Inflammatory macrophage treated with lipopolysaccharide for 4 hours (primary cell): ENCODE measurements around the gene NF2.
"Not testable (repeated sequence)": the region's sequence is repeated elsewhere in the genome, so short reads cannot be mapped to it uniquely, and the experiment has no call there.

Source experiments
- DNase-seq: peaks from one replicate; pipeline ENCODE4 v3.0.0-alpha.2; 2020

The NF2 gene

DNA sequence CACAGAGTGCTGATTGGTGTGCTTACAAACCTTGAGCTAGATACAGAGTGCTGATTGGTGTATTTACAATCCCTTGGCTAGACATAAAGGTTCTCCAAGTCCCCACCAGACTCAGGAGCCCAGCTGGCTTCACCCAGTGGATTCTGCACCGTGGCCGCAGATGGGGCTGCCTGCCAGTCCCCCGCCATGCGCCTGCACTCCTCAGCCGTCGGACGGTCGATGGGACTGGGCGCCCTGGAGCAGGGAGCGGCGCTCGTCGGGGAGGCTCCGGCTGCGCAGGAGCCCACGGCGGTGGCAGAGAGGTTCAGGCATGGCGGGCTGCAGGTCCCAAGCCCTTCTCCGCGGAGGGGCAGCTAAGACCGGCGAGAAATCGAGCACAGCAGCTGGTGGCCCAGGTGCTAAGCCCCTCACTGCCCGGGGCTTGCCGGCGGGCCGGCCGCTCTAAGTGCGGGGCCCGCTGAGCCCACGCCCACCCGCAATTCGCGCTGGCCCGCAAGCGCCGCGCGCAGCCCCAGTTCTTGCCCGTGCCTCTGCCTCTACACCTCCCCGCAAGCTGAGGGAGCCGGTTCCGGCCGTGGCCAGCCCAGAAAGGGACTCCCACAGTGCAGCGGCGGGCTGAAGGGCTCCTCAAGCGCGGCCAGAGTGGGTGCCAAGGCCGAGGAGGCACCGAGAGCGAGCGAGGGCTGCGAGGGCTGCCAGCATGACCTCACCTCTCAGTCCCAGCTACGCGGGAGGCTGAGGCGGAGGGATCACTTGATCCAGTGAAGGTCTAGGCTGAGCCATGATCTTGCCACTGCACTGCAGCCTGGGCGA lies 5.4 kb upstream of the NF2 start:
- DNase-seq = not testable (repeated sequence)

GRCh38 chr22:29598684-29599020 lies 4.8 kb upstream of the NF2 start:
- DNase-seq = no peak

- peak; percentile 46 for DNase-seq
These were observed 585 bp downstream of the NF2 start for GRCh38 chr22:29604076-29604360.

DNA sequence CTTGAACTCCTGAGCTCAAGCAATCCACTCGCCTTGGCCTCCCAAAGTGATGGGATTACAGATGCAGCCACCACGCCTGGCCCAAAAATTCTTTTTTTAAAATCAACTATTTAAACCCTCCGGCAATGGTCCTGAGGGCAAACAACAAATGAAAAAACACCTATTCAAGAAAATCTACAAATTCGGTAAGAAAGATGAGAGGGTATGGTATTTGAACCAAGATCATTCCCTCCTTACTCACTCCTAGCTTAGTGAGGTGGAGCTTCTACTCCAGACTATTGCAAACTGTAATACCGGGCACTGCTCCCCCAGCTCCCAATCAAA lies 2.1 kb downstream of the NF2 start:
- DNase-seq = no peak

GRCh38 chr22:29606320-29606719 lies 2.9 kb downstream of the NF2 start:
- DNase-seq = no peak

- no peak for DNase-seq
These were observed 4.0 kb downstream of the NF2 start for GRCh38 chr22:29607426-29607825.

DNA sequence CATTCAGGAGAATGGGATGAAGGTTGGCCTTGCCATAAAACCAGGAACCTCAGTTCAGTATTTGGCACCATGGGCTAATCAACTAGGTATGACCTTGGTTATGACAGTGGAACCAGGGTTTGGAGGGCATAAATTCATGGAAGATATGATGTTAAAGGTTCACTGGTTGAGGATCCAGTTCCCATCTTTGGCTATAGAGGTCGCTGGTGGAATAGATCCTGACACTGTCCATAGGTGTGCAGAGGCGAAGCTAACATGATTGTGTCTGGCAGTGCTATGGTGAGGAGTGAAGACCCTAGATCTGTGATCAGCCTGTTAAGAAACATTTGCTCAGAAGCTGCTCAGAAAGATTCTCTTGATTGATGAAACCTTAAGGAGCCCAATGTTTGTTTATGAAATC lies 5.7 kb downstream of the NF2 start:
- DNase-seq = no peak

GRCh38 chr22:29610780-29611179 lies 7.3 kb downstream of the NF2 start:
- DNase-seq = no peak

GRCh38 chr22:29615705-29616327 lies 12.4 kb downstream of the NF2 start:
- DNase-seq = no peak

- no peak for DNase-seq
These were observed 14.6 kb downstream of the NF2 start for GRCh38 chr22:29617922-29618629.

- DNase-seq = peak; percentile 43
These were observed 18.5 kb downstream of the NF2 start for GRCh38 chr22:29621761-29622526.

DNA sequence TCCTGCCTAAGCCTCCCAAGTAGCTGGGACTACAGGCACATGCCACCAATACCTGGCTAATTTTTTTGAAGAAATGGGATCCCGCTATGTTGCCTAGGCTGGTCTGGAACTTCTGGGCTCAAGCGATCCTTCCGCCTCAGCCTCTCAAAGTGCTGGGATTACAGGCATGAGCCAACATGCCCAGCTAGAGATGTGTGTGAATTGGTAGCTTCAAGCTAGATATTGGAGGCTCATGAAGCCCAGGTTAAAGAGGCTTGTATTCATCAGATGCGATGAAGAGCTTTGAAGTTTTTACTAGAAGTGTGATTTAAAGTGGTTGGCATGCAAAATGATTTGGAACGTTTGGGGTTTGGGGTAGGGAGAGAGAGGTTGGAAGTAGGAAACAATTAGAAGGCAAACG lies 19.6 kb downstream of the NF2 start:
- no peak for DNase-seq

DNA sequence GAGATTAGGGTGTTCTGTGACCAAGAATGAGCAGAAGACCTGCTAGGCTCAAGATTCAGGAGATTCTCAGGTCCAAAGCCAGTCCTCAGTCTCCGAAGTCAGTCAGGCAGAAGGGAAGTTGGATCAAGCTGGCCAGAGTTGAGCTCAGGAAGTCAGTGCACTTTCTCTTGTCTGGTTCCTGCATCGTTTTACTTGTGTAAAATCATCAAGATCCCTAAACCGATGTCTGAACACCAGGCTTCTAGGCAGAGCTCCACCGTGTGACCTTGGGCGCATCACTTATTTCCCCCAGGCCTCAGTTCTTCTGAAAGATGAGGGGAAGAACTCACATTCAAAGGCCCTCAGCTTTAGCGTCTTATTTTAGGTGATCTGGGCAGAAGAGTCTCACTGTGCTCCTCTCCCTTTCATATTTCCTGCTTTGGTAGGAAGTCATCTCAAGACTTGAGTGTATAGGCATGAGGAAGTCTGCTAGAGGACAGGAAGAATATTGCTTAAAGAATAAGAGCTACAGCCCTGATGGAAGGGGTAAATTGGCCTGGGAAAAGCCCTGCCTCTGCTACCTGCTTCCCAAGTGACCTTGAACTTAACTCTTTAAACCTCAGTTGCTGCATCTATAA lies 20.2 kb downstream of the NF2 start:
- DNase-seq = peak; percentile 18

- peak; percentile 60 for DNase-seq
These were observed 21.8 kb downstream of the NF2 start for GRCh38 chr22:29625090-29625825.

GRCh38 chr22:29626497-29627195 lies 23.2 kb downstream of the NF2 start:
- DNase-seq = peak; percentile 22

DNA sequence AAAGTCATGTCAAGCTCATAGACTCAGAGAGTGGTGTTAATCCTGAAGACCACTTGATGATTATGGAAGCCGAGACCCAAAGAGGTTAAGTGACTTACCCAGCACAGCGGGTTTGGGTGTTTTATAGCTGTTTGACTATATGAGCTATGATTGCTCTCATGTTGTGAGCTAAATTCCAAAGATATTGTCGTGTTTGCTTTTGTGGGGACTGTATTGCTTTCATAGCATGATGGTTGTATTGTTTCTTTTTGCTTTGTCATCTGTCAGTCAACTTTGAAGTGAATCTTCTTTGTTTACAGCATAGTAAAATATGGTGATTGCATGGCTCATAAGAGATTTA lies 23.7 kb downstream of the NF2 start:
- DNase-seq = no peak

GRCh38 chr22:29628996-29629902 lies 25.8 kb downstream of the NF2 start:
- no peak for DNase-seq

DNA sequence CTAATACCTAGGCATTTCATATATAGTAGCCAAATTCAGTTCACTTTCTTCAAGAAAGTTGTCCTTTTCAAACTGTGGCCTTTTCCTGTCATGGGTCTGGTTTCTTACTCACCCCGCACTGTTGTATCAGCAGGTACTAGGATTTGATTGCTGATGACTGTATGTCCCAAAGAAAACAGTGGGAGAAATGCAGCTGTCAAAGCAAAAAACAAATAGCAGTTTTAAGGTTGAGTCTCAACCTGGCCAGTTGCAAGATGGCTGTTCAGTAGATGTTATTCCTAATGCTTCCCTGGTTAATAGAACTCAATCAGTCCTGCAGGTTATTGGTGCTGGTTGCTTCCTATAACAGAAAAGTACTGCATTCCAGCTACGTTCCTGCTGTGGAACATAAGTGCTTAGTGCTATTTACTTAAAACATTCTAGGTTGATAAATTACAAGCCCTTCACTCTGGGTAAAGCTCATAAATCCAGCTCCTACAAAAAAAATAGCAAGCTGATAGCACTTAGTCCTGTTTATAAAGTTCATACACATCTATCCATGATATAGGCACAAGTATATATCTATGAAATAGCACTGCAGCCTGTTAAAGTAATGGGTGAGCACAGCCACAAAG lies 26.6 kb downstream of the NF2 start:
- no peak for DNase-seq

DNA sequence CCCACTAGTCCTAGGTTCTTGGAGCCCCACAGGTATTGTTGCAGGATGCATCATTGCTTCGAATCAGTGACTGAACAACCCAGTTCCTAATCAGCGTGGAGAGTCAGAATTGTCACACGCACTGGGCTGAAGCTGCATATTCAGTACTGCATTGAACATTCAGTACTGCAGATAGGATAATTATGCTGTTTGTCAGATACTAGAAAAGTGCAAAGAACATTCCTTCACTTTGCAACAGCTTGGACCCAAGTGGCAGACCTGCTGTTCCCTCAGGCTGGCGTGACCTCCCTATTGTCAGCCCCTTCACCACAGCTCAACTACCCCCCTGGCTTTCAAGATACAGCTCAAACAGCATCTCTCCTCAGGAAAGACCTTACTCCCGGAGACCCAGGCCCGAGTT lies 27.6 kb downstream of the NF2 start:
- no peak for DNase-seq

DNA sequence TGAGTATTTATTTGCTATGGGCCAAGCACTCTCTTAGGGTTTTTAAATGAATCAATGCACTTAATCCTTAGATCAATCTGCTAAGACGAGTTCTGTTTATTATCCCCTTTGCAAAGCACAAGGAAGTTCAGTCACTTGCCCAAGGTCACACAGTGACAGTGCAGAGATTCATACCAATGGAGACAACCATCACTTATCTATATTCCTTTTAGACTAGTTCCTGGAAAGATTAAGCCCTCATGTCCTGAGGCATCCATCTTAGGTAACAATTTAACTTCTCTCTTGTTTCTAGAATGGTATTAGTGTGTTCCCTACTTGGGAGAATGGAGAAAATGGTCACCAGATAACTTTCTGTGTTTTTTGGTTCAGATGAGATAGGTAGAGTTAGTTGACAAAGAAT lies 28.3 kb downstream of the NF2 start:
- DNase-seq = no peak

DNA sequence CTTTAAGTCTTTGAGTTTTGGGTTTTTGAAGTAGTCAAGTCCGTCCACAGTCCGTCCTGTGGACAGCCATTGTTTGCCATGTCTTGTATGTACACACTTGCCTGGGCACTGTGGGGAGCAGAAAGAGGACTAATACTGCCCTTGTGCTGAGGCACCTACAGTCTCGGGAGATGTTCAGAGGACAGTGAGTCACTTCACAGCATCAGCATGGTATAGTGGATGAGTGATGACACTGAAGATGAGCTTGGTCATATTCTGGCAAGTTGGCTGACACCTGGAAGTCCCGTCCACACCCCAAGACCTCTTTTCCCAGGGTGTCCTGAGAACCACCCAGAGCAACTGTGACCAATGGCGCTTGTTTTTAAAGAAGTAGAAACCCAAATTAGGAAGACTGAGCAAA lies 29.2 kb downstream of the NF2 start:
- no peak for DNase-seq
